HepG2 (cell line): Measurements from ENCODE around the gene SFXN5. TPM values are rescaled to one million over a fixed set of nuclear protein-coding genes. Genes with fewer than 3 reads are reported as not detected.
A peak's percentile ranks its signal among the peaks of the same experiment; 100 is the strongest.

Source experiments
- AHDC1 ChIP-seq: sonication (generic); formaldehyde crosslinking; IDR thresholded peaks from 2 replicates; pipeline ENCODE4 v1.5.1; 2020; ENCODE audit warnings: mild to moderate bottlenecking, missing genetic modification reagents, borderline replicate concordance
- ARHGAP35 ChIP-seq: sonication (generic); formaldehyde crosslinking; IDR thresholded peaks from 2 replicates; pipeline ENCODE4 v1.9.0; 2022; ENCODE audit warnings: mild to moderate bottlenecking, inconsistent platforms, moderate library complexity, missing genetic modification reagents, borderline replicate concordance
- CREM ChIP-seq, 2 experiments: sonication (generic) in 1 of 2; formaldehyde crosslinking in 1 of 2; IDR thresholded peaks; 2 replicates each; pipeline versions ENCODE4 v1.4.0 to v1.6.1; 2016 to 2020; ENCODE audit warnings: antibody characterized with exemption in 1 of 2, mild to moderate bottlenecking in 1 of 2, missing genetic modification reagents in 1 of 2
- MEF2D ChIP-seq: sonication (generic); formaldehyde crosslinking; IDR thresholded peaks from 2 replicates; pipeline ENCODE4 v1.5.1; 2020; ENCODE audit warnings: mild to moderate bottlenecking, missing genetic modification reagents
- SALL1 ChIP-seq: sonication (generic); formaldehyde crosslinking; IDR thresholded peaks from 2 replicates; pipeline ENCODE4 v1.8.0; 2022; ENCODE audit warnings: mild to moderate bottlenecking, missing genetic modification reagents
- TBX3 ChIP-seq: fragments of 450-650 bp; IDR thresholded peaks from 2 replicates; pipeline ENCODE4 v1.6.1; 2017; ENCODE audit warnings: antibody characterized with exemption, mild to moderate bottlenecking, inconsistent platforms, borderline replicate concordance
- ZBTB40 ChIP-seq, 2 experiments: fragments of 450-650 bp in 1 of 2; sonication (generic) in 1 of 2; formaldehyde crosslinking in 1 of 2; IDR thresholded peaks; 2 replicates each; pipeline versions ENCODE4 v1.6.1 to v1.8.0; 2016 to 2022; ENCODE audit warnings: antibody characterized with exemption in 1 of 2, mild to moderate bottlenecking in 1 of 2, missing genetic modification reagents in 1 of 2
- ZNF274 ChIP-seq: sonication (generic); formaldehyde crosslinking; IDR thresholded peaks from 2 replicates; pipeline ENCODE4 v1.5.1; 2020; ENCODE audit warnings: mild to moderate bottlenecking, missing genetic modification reagents
- ZNF280B ChIP-seq: sonication (generic); formaldehyde crosslinking; IDR thresholded peaks from 2 replicates; pipeline ENCODE4 v1.5.0; 2020; ENCODE audit warnings: missing genetic modification reagents, mild to moderate bottlenecking, borderline replicate concordance
- polyA plus RNA-seq, 8 experiments: library from polyadenylated mRNA; depleted of rRNA in 3 of 8; stranded (reverse) in 7 of 8; unstranded in 1 of 8; fragments of >200 nt; fragmentation: Illumina TruSeq in 4 of 8; extraction: Trizol in 4 of 8; gene quantifications; 2 replicates each; pipeline versions ENCODE4 v1.2.1 to v1.2.3, GENCODE V29; 2011 to 2016; ENCODE audit warnings: low read depth in 4 of 8, missing spikeins in 1 of 8, mixed read lengths in 1 of 8; ENCODE audit not compliant: insufficient read depth in 1 of 8
- total RNA-seq, 5 experiments: library from RNA; depleted of rRNA; stranded (reverse); fragments of >200 nt; fragmentation: Illumina TruSeq; extraction: Trizol; gene quantifications; 2 replicates each; pipeline ENCODE4 v1.2.3, GENCODE V29; 2016; ENCODE audit warnings: low read depth in 1 of 5

The SFXN5 gene
- total and polyA plus RNA-seq, 2 of the 13 experiments (the other 11 are each of a cell fraction or from before 2014, with no cell fraction given), result 34.9 to 37.4 TPM

GRCh38 chr2:73021371-73022010 is 50.0 kb downstream of the SFXN5 start (continued):
- no peak for TF ChIP-seq ZNF280B
- TF ChIP-seq ZBTB40 (IDR thresholded peaks at IDR 0.05), result no peak
- TF ChIP-seq ZBTB40 (CRISPR knock-in tag; IDR thresholded peaks at IDR 0.05), result no peak
- peak; percentile 34; the same call in 1 of the 2 replicates for TF ChIP-seq ARHGAP35 (CRISPR knock-in tag)
- TF ChIP-seq AHDC1 (CRISPR knock-in tag), result 0 out of 2 replicates have a peak, but pooled peaks have one; percentile 7
- no peak for TF ChIP-seq ZNF274 (CRISPR knock-in tag)
- TF ChIP-seq CREM (IDR thresholded peaks at IDR 0.05), result peak; percentile 85
- no peak for TF ChIP-seq CREM (CRISPR knock-in tag; IDR thresholded peaks at IDR 0.05)
- no peak for TF ChIP-seq TBX3
- peak; percentile 54 for TF ChIP-seq SALL1
- TF ChIP-seq MEF2D (CRISPR knock-in tag), result no peak; the same call in 1 of the 2 replicates
